Mesenchymal stem cell (in vitro differentiated cells and primary cell): ENCODE data around the gene EPS8L3.

ENCODE experiments used
- DNase-seq: peaks from one replicate; pipeline ENCODE4 v3.0.0-alpha.2; 2013
- H2AFZ ChIP-seq: one replicate; pipeline ENCODE4 v1.6.1; 2013; ENCODE audit warnings: low read depth, mild to moderate bottlenecking, control low read depth, inconsistent platforms, low read length, moderate library complexity
- H2AK5ac ChIP-seq: 2 replicates; pipeline ENCODE4 v1.6.1; 2013; ENCODE audit warnings: low read length, moderate library complexity, mild to moderate bottlenecking, inconsistent platforms; ENCODE audit not compliant: severe bottlenecking
- H2BK120ac ChIP-seq: one replicate; pipeline ENCODE4 v1.6.1; 2013; ENCODE audit warnings: low read depth, mild to moderate bottlenecking, inconsistent platforms, low read length, moderate library complexity
- H2BK12ac ChIP-seq, 2 experiments: one replicate each; pipeline ENCODE4 v1.6.1; 2013; ENCODE audit warnings: inconsistent platforms in 2 of 2, low read length in 2 of 2, mild to moderate bottlenecking in 2 of 2, moderate library complexity in 2 of 2, control low read depth in 1 of 2
- H2BK15ac ChIP-seq: one replicate; pipeline ENCODE4 v1.6.1; 2013; ENCODE audit warnings: mild to moderate bottlenecking, low read depth, inconsistent platforms; ENCODE audit not compliant: poor library complexity, severe bottlenecking
- H2BK5ac ChIP-seq: 2 replicates; pipeline ENCODE4 v1.6.1; 2013; ENCODE audit warnings: low read depth, mild to moderate bottlenecking, low read length, control low read depth, inconsistent platforms; ENCODE audit not compliant: poor library complexity, severe bottlenecking
- H3K14ac ChIP-seq, 2 experiments: one replicate each; pipeline ENCODE4 v1.6.1; 2013; ENCODE audit warnings: inconsistent platforms in 2 of 2, low read length in 2 of 2, control low read depth in 1 of 2, mild to moderate bottlenecking in 1 of 2, moderate library complexity in 1 of 2
- H3K18ac ChIP-seq, 2 experiments: one replicate each; pipeline ENCODE4 v1.6.1; 2013; ENCODE audit warnings: inconsistent platforms in 2 of 2, low read length in 2 of 2, control low read depth in 1 of 2, low read depth in 1 of 2, mild to moderate bottlenecking in 1 of 2
- H3K23ac ChIP-seq, 2 experiments: one replicate each; pipeline ENCODE4 v1.6.1; 2013; ENCODE audit warnings: inconsistent platforms in 2 of 2, low read length in 2 of 2, mild to moderate bottlenecking in 2 of 2, moderate library complexity in 2 of 2, control low read depth in 1 of 2
- H3K27ac ChIP-seq: 2 replicates; pipeline ENCODE4 v1.5.1; 2013; ENCODE audit warnings: mild to moderate bottlenecking, moderate library complexity, low read length, control low read depth, inconsistent platforms; ENCODE audit not compliant: poor library complexity, severe bottlenecking
- H3K27me3 ChIP-seq, 2 experiments: 2 replicates each; pipeline versions ENCODE4 v1.6.1 to v1.7.0; 2013; ENCODE audit warnings: low read length in 2 of 2, mild to moderate bottlenecking in 2 of 2, moderate library complexity in 2 of 2, control low read depth in 1 of 2, inconsistent platforms in 1 of 2; ENCODE audit not compliant: control insufficient read depth in 1 of 2, insufficient read depth in 1 of 2
- H3K36me3 ChIP-seq, 2 experiments: 2 replicates each; pipeline versions ENCODE4 v1.6.1 to v1.7.0; 2013; ENCODE audit warnings: low read length in 2 of 2, control low read depth in 1 of 2, inconsistent platforms in 1 of 2, low read depth in 1 of 2, mild to moderate bottlenecking in 1 of 2; ENCODE audit not compliant: insufficient read depth in 2 of 2, control insufficient read depth in 1 of 2
- H3K4ac ChIP-seq, 2 experiments: one replicate each; pipeline ENCODE4 v1.6.1; 2013; ENCODE audit warnings: inconsistent platforms in 2 of 2, low read length in 2 of 2, mild to moderate bottlenecking in 2 of 2, moderate library complexity in 2 of 2, control low read depth in 1 of 2, low read depth in 1 of 2
- H3K4me1 ChIP-seq: 2 replicates; pipeline ENCODE4 v1.6.1; 2013; ENCODE audit warnings: low read depth, low read length, control low read depth; ENCODE audit not compliant: control insufficient read depth, insufficient read depth
- H3K4me2 ChIP-seq: 2 replicates; pipeline ENCODE4 v1.6.1; 2013; ENCODE audit warnings: low read length, mild to moderate bottlenecking, inconsistent platforms; ENCODE audit not compliant: poor library complexity, severe bottlenecking
- H3K4me3 ChIP-seq, 2 experiments: 2 replicates each; pipeline versions ENCODE4 v1.5.1 to v1.7.0; 2013; ENCODE audit warnings: low read length in 2 of 2, mild to moderate bottlenecking in 2 of 2, control low read depth in 1 of 2, low read depth in 1 of 2; ENCODE audit not compliant: insufficient read depth in 1 of 2
- H3K79me1 ChIP-seq: replicated peaks from 2 replicates; pipeline ENCODE4 v1.6.1; 2013; ENCODE audit warnings: mild to moderate bottlenecking, control low read depth, low read length, inconsistent platforms; ENCODE audit not compliant: poor library complexity, severe bottlenecking
- H3K9ac ChIP-seq: 2 replicates; pipeline ENCODE4 v1.7.0; 2013; ENCODE audit warnings: mild to moderate bottlenecking, low read length, moderate library complexity
- H3K9me3 ChIP-seq: 2 replicates; pipeline ENCODE4 v1.7.0; 2013; ENCODE audit warnings: mild to moderate bottlenecking, low read length; ENCODE audit not compliant: control insufficient read depth
- H4K8ac ChIP-seq: one replicate; pipeline ENCODE4 v1.6.1; 2013; ENCODE audit warnings: inconsistent platforms, mild to moderate bottlenecking, low read length, moderate library complexity
- H4K91ac ChIP-seq: one replicate; pipeline ENCODE4 v1.6.1; 2013; ENCODE audit warnings: mild to moderate bottlenecking, low read length, inconsistent platforms
- WGBS: methylation state at CpG from one replicate; pipeline ENCODE4 v1.1.7; 2013; ENCODE audit warnings: mixed read lengths; 5-methylcytosine and 5-hydroxymethylcytosine counted together

Gene EPS8L3

GRCh38 chr1:109760581-109761226, 3.0 kb downstream of the EPS8L3 start:
- Histone ChIP-seq H3K4me1 (no peaks in the 10 kb centered on the region), H3K9me3 (no peaks in the 10 kb centered on the region), H2AK5ac (no peak overlapping the region), H3K27ac (no peak overlapping the region), H2BK5ac (no peak overlapping the region), H2BK15ac (peak overlapping the region; percentile 62), H3K36me3 (no peaks in the 10 kb centered on the region), H3K9ac (no peak overlapping the region), H2AFZ (no peak overlapping the region), H4K8ac (peak overlapping the region; percentile 16), H3K79me1 (no peaks in the 10 kb centered on the region), H2BK12ac (peak overlapping the region in 1 of 2 experiments; percentile 38), H3K4me3 (no peak overlapping the region), H3K23ac (no peak overlapping the region), H2BK120ac (no peak overlapping the region), H3K4ac (peak overlapping the region in 1 of 2 experiments; percentile 13), H3K14ac (peak overlapping the region in 1 of 2 experiments; percentile 23), H3K18ac (peak overlapping the region; percentile 11 to 61), H3K27me3 (peaks cover 2 to 6% of the 10 kb centered on the region in 2 experiments), H4K91ac (peak overlapping the region; percentile 65), H3K4me2 (no peak overlapping the region)
- 85% methylated on average over 6 of the region's 7 CpGs for WGBS
- DNase-seq: no peak

- Histone ChIP-seq H3K9me3 (no peaks in the 10 kb centered on the region), H3K27ac (no peak overlapping the region), H3K79me1 (no peaks in the 10 kb centered on the region), H3K4me1 (no peaks in the 10 kb centered on the region), H3K4me2 (no peak overlapping the region), H3K4ac (no peak overlapping the region), H3K36me3 (no peaks in the 10 kb centered on the region), H3K27me3 (no peaks in the 10 kb centered on the region), H4K8ac (no peak overlapping the region), H3K14ac (peak overlapping the region in 1 of 2 experiments; percentile 26), H4K91ac (no peak overlapping the region), H2BK5ac (no peak overlapping the region), H3K4me3 (no peak overlapping the region), H3K18ac (no peak overlapping the region), H2AK5ac (no peak overlapping the region), H3K9ac (no peak overlapping the region), H3K23ac (no peak overlapping the region), H2BK12ac (no peak overlapping the region), H2BK15ac (no peak overlapping the region), H2AFZ (no peak overlapping the region), H2BK120ac (no peak overlapping the region)
- no peak for DNase-seq
- 94% methylated on average over 11 of the region's 11 CpGs for WGBS
Measured at GRCh38 chr1:109759513-109760334, 4.0 kb downstream of the EPS8L3 start.

GRCh38 chr1:109757936-109758786, 5.6 kb downstream of the EPS8L3 start:
- Histone ChIP-seq H3K9me3 (no peaks in the 10 kb centered on the region), H2BK15ac (no peak overlapping the region), H2AK5ac (no peak overlapping the region), H3K18ac (no peak overlapping the region), H3K4me1 (no peaks in the 10 kb centered on the region), H3K4me2 (no peak overlapping the region), H2BK12ac (no peak overlapping the region), H3K27me3 (peaks cover under 1 to 3% of the 10 kb centered on the region in 2 experiments), H3K79me1 (no peaks in the 10 kb centered on the region), H2AFZ (no peak overlapping the region), H2BK5ac (no peak overlapping the region), H3K9ac (no peak overlapping the region), H3K14ac (no peak overlapping the region), H4K8ac (no peak overlapping the region), H4K91ac (no peak overlapping the region), H2BK120ac (no peak overlapping the region), H3K27ac (no peak overlapping the region), H3K4ac (no peak overlapping the region), H3K23ac (no peak overlapping the region), H3K4me3 (no peak overlapping the region), H3K36me3 (no peaks in the 10 kb centered on the region)
- no peak for DNase-seq
- WGBS: 94% methylated on average over 9 of the region's 13 CpGs
